GM10266 (cell line): ENCODE results near the gene MYO1E.

Source experiments
- DNase-seq: peaks from one replicate; pipeline ENCODE4 v3.0.0; 2012; ENCODE audit errors: extremely low spot score
- TF ChIP-seq, protein P1 (sequence below): IDR thresholded peaks from 2 replicates; pipeline ENCODE4 v1.5.1; 2012; ENCODE audit warnings: mild to moderate bottlenecking, low read depth; ENCODE audit not compliant: control insufficient read depth, insufficient read depth; ENCODE audit errors: missing control alignments

The MYO1E gene

DNA sequence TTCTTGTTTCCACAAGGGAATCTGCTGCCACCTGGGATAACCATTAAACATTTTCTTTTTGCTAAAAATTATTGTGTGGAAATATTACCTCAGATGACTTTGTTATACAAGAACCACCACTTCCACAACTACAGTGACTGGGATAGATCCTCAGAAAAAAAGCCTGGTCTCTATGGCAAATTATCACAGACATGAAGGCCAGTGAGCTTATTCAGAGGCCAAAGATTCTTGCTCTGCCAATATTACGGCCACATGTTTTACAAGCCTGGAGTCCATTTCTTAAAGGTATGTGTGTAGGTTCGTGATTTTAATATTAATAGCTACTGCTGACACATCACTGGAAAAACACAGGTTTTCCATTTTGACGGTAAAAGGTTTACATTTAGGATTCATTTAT is 73.8 kb downstream of the MYO1E start:
- TF ChIP-seq, protein P1, sequence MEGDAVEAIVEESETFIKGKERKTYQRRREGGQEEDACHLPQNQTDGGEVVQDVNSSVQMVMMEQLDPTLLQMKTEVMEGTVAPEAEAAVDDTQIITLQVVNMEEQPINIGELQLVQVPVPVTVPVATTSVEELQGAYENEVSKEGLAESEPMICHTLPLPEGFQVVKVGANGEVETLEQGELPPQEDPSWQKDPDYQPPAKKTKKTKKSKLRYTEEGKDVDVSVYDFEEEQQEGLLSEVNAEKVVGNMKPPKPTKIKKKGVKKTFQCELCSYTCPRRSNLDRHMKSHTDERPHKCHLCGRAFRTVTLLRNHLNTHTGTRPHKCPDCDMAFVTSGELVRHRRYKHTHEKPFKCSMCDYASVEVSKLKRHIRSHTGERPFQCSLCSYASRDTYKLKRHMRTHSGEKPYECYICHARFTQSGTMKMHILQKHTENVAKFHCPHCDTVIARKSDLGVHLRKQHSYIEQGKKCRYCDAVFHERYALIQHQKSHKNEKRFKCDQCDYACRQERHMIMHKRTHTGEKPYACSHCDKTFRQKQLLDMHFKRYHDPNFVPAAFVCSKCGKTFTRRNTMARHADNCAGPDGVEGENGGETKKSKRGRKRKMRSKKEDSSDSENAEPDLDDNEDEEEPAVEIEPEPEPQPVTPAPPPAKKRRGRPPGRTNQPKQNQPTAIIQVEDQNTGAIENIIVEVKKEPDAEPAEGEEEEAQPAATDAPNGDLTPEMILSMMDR, result no peak
- DNase-seq, result no peak

DNA sequence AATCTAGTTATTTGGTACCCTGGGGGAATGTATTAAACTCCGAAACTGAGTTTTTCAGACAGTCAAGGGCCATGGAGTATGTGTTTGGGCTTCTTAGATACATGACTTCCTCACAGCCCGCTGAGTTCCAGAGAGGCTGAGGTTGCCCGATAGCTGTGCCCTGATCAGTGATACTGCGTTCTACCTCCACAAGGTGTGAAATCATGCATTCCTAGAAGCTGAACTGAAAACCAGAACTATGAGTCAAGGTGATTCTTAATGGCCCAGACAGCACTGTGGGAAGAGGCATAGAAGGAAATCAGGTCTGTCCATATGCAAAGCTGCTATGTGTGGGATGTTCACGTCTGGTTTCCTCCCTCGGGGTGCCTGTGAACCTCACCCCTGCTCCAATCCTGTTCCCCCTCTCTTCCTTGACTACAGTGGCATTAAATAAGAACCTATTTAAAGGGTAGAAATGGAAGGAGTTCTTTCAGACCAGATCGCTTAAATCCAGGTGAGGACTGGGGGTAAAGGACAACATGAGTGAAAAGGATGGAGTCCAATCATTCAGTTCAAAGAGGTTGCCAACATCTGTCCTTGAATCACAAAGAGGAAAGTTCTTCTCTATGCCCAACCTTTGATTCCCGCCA is 74.3 kb downstream of the MYO1E start:
- DNase-seq, result no peak
- TF ChIP-seq, protein P1, result no peak

DNA sequence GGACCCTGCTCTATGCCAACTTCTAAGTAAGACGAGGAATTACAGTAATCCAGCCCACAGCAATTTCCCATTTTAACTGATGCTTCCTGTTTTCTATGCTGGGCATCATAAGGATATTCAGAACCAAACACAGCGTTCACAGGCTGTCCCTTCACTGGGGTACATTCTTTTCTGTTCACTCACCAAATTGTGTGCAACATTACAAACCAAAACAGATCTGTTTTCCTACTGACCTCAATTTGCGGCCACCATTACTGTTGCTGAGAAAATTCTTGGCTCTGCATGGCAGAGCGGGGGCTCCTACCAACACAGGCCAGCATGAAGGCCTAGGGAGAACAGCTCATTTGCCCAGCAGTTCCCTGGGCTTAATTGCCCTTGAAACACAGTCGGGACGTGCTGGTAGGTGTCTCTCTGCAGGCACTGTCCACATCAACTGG is 76.5 kb downstream of the MYO1E start:
- TF ChIP-seq, protein P1, result no peak

GRCh38 chr15:59295261-59296001 is 77.2 kb downstream of the MYO1E start:
- TF ChIP-seq, protein P1, result no peak
- DNase-seq, result no peak

More for the DNA sequence above, 76.5 kb downstream of the MYO1E start:
- DNase-seq, result no peak

DNA sequence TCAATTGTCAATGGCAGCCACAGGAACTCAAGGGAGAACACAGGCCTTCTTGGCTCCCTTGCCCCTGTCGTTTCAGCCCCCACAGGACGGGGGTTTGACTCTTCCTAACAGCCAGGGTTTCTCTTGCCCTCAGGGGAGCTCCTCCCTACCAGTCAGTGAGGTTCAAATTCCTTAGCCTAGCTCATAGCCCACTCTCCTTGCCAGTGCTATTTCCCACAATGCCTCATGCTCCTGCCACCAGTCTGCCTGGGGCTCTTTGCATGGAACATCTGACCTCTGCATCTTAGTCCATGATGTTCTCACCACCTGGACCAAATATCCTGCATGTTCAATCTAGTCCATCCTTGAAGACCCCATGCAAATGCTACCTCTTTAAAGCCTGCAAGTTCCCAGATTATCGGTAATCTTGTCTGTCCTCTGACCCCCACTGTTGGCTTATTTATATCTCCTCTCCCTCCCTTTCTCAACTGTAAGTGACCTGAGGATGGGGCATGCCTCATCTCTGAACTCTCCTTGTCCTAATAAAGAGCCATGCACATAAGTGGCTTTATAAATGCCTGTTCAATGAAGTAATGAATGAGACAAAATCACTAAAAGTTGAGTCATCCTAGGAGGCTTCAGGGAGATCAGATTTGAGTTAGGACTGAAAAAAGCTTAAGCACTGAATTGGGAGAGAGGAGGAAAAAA is 78.0 kb downstream of the MYO1E start:
- DNase-seq, result no peak

DNA sequence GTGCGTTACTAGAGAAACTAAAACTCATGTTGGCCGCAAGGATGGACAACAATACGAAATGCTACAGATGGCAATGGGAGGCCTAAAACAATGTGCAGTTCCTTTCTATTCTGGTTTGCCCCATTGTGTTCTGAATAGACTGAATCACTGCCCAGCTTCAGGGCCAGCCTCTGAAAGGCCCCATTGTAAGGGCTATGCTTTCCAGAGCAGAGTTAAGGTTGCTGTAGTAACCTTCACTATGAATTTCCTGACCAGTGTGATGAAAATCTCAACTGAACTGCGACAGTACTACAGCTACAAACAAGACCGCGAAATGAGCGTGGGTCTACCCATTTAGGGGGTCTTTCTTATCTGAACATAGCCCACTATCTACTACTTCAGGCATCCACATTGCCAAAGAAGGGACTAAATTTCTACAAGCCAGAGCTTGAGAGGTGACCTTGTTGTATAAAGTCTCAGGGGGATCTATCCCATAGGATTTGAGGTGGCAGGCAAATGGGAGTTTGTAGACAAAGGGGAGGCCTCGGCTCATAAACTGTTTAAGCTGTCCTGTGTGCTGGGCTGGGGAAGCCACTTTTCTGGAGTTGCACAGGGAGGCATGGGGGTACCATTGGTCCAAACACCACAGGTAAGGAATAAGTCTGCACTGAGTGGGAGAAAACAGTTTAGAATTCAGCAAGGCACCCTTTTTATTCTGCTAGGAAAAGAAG is 80.1 kb downstream of the MYO1E start:
- TF ChIP-seq, protein P1, result no peak
- no peak for DNase-seq

More for the DNA sequence above, 78.0 kb downstream of the MYO1E start:
- TF ChIP-seq, protein P1, result no peak
